NT2/D1 (cell line): Measurements from ENCODE around the gene ABR.
"Not testable (repeated sequence)": the region's sequence is repeated elsewhere in the genome, so short reads cannot be mapped to it uniquely, and the experiment has no call there.

ENCODE experiments used
- DNase-seq: peaks from one replicate; pipeline ENCODE4 v3.0.0-alpha.2; 2011; ENCODE audit warnings: low read depth, low spot score
- H3K27me3 ChIP-seq: 2 replicates; pipeline ENCODE4 v1.6.0; 2011; ENCODE audit warnings: mild to moderate bottlenecking; ENCODE audit not compliant: insufficient read length, insufficient read depth
- H3K36me3 ChIP-seq: 2 replicates; pipeline ENCODE4 v1.6.1; 2011; ENCODE audit warnings: mild to moderate bottlenecking, low read length, mixed read lengths; ENCODE audit not compliant: insufficient read depth, insufficient read length
- H3K4me1 ChIP-seq: 2 replicates; pipeline ENCODE4 v1.5.1; 2011; ENCODE audit not compliant: insufficient read depth, insufficient read length
- H3K4me3 ChIP-seq: 2 replicates; pipeline ENCODE4 v1.5.1; 2011; ENCODE audit warnings: low read depth; ENCODE audit not compliant: insufficient read length
- H3K9ac ChIP-seq: 2 replicates; pipeline ENCODE4 v1.6.0; 2011; ENCODE audit warnings: low read depth; ENCODE audit not compliant: insufficient read length
- H3K9me3 ChIP-seq: 2 replicates; pipeline ENCODE4 v1.5.1; 2011; ENCODE audit warnings: mild to moderate bottlenecking, low read length; ENCODE audit not compliant: insufficient read depth
- SUZ12 ChIP-seq: IDR thresholded peaks from 2 replicates; pipeline ENCODE4 v1.6.1; 2011; ENCODE audit not compliant: insufficient read length, insufficient read depth; ENCODE audit errors: extremely low read depth
- YY1 ChIP-seq: IDR thresholded peaks from 2 replicates; pipeline ENCODE4 v1.6.1; 2011; ENCODE audit not compliant: insufficient read length, insufficient read depth
- ZNF274 ChIP-seq: IDR thresholded peaks from 2 replicates; pipeline ENCODE4 v1.6.1; 2011; ENCODE audit warnings: mild to moderate bottlenecking, low read depth, low read length

The ABR gene

GRCh38 chr17:1126250-1126797, 53.5 kb downstream of the ABR start:
- DNase-seq, result no peak
- no peak for TF ChIP-seq ZNF274
- TF ChIP-seq YY1, result no peak
- TF ChIP-seq SUZ12, result no peak
- no peaks in the 10 kb centered on the region for H3K27me3 ChIP-seq
- H3K36me3 ChIP-seq, result no peaks in the 10 kb centered on the region
- H3K4me1 ChIP-seq, result peaks cover 6% of the 10 kb centered on the region
- H3K4me3 ChIP-seq, result no peak overlapping the region
- H3K9ac ChIP-seq, result no peak overlapping the region
- no peaks in the 10 kb centered on the region for H3K9me3 ChIP-seq

- H3K4me3 ChIP-seq, result no peak overlapping the region
- TF ChIP-seq YY1 (no peak), ZNF274 (no peak), SUZ12 (no peak)
- no peak overlapping the region for H3K9ac ChIP-seq
- H3K4me1 ChIP-seq, result peaks cover 10% of the 10 kb centered on the region
- H3K36me3 ChIP-seq, result no peaks in the 10 kb centered on the region
- DNase-seq, result no peak
- no peaks in the 10 kb centered on the region for H3K9me3 ChIP-seq
- H3K27me3 ChIP-seq, result no peaks in the 10 kb centered on the region
Measured at GRCh38 chr17:1125788-1126145, 54.0 kb downstream of the ABR start.

- TF ChIP-seq YY1 (no peak), ZNF274 (no peak), SUZ12 (no peak)
- H3K36me3 ChIP-seq, result no peaks in the 10 kb centered on the region
- DNase-seq, result no peak
- no peak overlapping the region for H3K9ac ChIP-seq
- no peak overlapping the region for H3K4me3 ChIP-seq
- H3K9me3 ChIP-seq, result no peaks in the 10 kb centered on the region
- H3K27me3 ChIP-seq, result no peaks in the 10 kb centered on the region
- peaks cover 10% of the 10 kb centered on the region for H3K4me1 ChIP-seq
Measured at GRCh38 chr17:1124896-1125787, 54.6 kb downstream of the ABR start.

GRCh38 chr17:1123921-1124715, 55.7 kb downstream of the ABR start:
- no peak overlapping the region for H3K4me3 ChIP-seq
- no peak for DNase-seq
- H3K4me1 ChIP-seq, result peaks cover 10% of the 10 kb centered on the region
- no peaks in the 10 kb centered on the region for H3K9me3 ChIP-seq
- TF ChIP-seq YY1 (no peak), ZNF274 (no peak), SUZ12 (no peak)
- H3K27me3 ChIP-seq, result no peaks in the 10 kb centered on the region
- H3K9ac ChIP-seq, result no peak overlapping the region
- H3K36me3 ChIP-seq, result no peaks in the 10 kb centered on the region

- no peaks in the 10 kb centered on the region for H3K36me3 ChIP-seq
- DNase-seq, result no peak
- H3K9me3 ChIP-seq, result no peaks in the 10 kb centered on the region
- TF ChIP-seq ZNF274 (no peak), SUZ12 (no peak), YY1 (no peak)
- H3K27me3 ChIP-seq, result no peaks in the 10 kb centered on the region
- H3K9ac ChIP-seq, result no peak overlapping the region
- H3K4me1 ChIP-seq, result peaks cover 10% of the 10 kb centered on the region
- H3K4me3 ChIP-seq, result no peak overlapping the region
Measured at GRCh38 chr17:1123393-1123831, 56.4 kb downstream of the ABR start.

GRCh38 chr17:1122533-1123392, 57.0 kb downstream of the ABR start:
- peaks cover 10% of the 10 kb centered on the region for H3K4me1 ChIP-seq
- no peak overlapping the region for H3K4me3 ChIP-seq
- no peak for DNase-seq
- no peaks in the 10 kb centered on the region for H3K27me3 ChIP-seq
- no peak overlapping the region for H3K9ac ChIP-seq
- TF ChIP-seq ZNF274, result no peak
- TF ChIP-seq YY1, result no peak
- no peak for TF ChIP-seq SUZ12
- H3K36me3 ChIP-seq, result no peaks in the 10 kb centered on the region
- H3K9me3 ChIP-seq, result peaks cover 1% of the 10 kb centered on the region; the same call in 1 of the 2 replicates

GRCh38 chr17:1121442-1121817, 58.4 kb downstream of the ABR start:
- not testable (repeated sequence) for H3K36me3 ChIP-seq, H3K4me3 ChIP-seq, DNase-seq, H3K27me3 ChIP-seq, H3K9ac ChIP-seq, H3K9me3 ChIP-seq, H3K4me1 ChIP-seq
